NCI-H1092 (cell line): ENCODE measurements around the gene IGFL2.
"Not testable (repeated sequence)": the region's sequence is repeated elsewhere in the genome, so short reads cannot be mapped to it uniquely, and the experiment has no call there.

Experiments used
- DNase-seq: peaks from one replicate; lab custom pipeline; 2025; lab: John Stamatoyannopoulos, UW

Gene IGFL2

DNA sequence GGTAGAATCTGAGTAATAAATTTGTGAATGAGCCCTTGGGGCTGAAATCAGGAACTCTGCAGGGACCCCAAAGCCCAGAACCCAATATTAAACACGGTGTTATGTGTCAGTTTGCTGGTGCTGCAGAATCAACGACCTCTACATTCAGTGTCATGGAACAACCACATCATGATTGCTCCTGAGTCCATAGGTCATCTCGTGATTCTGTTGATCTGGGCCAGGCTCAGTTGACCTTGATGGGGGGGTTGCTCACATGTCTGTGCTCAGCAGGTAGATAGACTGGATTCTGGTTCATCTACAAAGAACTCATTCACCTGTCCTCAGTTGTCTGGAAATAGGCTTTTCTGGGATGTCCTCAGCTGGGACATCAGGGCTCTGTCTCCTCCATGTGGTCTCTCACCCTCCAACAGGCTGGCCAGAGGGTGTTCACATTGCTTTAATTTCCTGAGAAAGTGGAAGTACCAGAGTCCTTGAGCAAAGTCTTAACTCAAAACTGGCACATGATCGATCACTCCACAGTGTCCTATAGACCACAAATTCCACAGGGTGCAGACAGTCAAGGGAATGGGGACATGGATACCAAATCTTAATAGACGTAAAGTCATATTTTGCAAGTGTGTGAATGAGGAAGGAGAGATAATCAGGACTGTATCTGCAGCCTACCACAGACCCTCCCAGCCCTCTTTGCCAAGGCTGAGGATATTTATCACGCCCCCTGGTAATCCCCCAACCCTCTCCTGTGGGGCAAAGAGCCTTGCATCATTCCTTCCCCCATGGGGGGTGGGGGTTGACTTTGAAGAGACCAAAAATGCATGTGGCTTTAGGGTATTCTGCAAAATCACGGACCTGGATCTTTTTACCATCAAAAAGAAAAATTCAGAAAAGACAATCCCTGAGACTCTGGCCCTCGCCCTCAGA lies 42.2 kb downstream of the IGFL2 start:
- no peak for DNase-seq

- DNase-seq, result no peak
These were observed 43.3 kb downstream of the IGFL2 start for GRCh38 chr19:46191356-46191755.

GRCh38 chr19:46191972-46192371 lies 43.9 kb downstream of the IGFL2 start:
- no peak for DNase-seq

- DNase-seq, result not testable (repeated sequence)
These were observed 44.6 kb downstream of the IGFL2 start for GRCh38 chr19:46192626-46192991.

GRCh38 chr19:46192992-46193650 lies 45.1 kb downstream of the IGFL2 start:
- no peak for DNase-seq

GRCh38 chr19:46193678-46194077 lies 45.6 kb downstream of the IGFL2 start:
- no peak for DNase-seq

DNA sequence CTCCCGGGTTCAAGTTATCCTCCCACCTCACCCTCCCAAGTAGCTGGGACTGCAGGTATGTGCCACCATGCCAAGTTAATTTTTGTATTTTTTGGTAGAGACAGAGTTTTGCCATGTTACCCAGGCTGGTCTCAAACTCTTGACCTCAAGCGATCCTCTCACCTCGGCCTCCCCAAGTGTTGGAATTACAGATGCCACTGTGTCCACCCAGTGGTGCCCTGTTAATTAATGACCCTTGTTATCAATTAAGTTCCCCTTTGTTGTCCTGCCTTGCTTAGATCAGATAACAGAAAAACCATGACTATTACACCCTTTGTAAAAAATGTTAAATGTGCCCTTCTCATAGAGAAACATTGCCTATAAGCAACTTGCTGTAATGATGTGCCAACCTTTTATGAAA lies 47.1 kb downstream of the IGFL2 start:
- DNase-seq, result no peak

DNA sequence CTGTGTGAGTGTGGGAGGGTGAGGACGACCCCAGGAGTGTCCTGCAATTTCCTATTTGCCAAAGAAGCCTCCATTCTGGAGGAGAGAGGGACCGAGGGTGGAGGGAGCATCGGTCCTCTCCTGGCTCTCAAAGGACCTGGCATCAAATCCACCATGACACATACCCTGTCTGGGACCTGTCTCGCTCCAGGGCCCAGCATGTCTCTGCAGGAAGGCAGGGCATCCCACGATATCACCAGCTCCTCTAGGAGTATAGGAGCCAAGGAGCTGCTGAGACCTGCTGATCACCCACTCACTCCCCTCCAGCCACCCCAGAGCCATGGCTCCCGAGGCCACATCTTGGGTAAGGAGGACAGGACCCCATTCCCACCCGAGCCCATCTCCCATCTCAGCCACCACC lies 47.9 kb downstream of the IGFL2 start:
- not testable (repeated sequence) for DNase-seq

- DNase-seq, result no peak
These were observed 48.5 kb downstream of the IGFL2 start for GRCh38 chr19:46196410-46197124.

DNA sequence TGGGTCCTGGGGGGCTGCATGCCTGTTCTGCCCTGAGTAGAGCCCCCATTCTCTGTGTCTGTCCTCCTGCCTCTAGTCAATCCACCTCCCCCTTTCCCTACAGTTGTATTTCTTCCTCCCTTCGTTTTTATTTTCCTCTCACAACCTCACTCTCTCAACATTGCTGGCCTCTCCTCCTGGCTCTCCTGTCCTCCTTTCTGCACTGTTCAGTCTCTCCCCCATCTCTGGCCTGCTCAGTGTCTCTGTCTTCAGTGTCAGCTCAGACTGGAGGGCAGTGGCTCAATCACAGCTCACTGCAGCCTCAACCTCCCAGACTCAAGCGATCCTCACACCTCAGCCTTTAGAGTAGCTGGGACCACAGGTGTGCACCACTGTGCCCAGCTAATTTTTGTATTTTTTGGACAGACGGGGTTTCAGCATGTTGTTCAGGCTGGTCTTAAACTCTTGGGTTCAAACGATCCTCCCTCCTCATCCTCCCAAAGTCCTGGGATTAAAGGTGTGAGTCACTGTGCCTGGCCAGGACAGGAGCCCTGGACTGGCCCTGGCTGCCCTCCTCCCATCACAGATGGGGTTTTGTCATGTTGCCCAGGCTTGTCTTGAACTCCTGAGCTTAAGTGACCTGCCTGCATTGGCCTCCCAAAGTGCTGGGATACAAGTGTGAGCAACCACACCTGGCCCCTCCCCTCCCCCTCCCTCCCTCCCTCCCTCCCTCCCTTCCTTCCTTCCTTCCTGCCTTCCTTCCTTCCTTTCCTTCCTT lies 49.5 kb downstream of the IGFL2 start:
- no peak for DNase-seq

GRCh38 chr19:46198756-46199155 lies 50.7 kb downstream of the IGFL2 start:
- no peak for DNase-seq

DNA sequence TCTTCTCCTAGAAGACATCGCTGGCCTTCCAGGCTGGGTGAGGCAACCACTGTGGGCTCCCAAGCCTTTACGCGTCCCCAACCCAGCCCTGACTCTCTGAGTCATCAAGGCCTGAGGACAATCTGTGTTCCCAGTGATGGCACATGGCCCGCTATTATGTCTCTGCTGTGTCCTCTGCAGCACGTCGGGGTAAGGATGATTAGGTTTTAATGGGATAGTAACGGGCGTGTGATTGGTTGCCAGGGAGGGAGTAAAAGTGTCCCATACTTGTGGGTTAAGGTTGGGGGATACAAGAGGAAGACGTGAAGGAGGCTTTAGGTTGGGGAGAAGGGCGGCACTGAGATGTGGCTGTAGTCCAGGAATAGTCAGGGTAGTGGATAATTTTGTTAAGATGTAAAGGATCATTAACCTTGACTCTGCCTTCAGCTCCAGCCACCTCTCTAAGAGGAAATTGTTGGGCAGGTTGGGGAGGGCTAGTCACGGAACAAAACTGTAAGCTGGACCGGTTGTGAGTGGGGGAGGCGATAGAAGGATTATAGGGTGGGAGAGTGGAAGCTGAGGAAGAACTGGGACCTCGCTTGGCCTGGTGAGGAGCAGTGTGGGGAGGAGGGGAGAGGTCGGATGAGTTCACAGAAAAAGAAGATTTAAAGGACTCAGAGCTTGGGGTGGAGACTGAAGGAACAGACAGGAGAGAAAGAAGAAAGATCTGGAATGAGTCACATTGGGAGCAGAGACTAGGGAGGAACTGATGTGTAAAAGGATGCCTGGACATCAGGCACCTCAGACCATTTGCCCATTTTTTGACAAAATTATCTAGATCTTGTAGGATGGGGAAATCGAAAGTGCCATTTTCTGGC lies 53.6 kb downstream of the IGFL2 start:
- DNase-seq, result no peak

GRCh38 chr19:46202426-46202825 lies 54.4 kb downstream of the IGFL2 start:
- DNase-seq, result no peak

DNA sequence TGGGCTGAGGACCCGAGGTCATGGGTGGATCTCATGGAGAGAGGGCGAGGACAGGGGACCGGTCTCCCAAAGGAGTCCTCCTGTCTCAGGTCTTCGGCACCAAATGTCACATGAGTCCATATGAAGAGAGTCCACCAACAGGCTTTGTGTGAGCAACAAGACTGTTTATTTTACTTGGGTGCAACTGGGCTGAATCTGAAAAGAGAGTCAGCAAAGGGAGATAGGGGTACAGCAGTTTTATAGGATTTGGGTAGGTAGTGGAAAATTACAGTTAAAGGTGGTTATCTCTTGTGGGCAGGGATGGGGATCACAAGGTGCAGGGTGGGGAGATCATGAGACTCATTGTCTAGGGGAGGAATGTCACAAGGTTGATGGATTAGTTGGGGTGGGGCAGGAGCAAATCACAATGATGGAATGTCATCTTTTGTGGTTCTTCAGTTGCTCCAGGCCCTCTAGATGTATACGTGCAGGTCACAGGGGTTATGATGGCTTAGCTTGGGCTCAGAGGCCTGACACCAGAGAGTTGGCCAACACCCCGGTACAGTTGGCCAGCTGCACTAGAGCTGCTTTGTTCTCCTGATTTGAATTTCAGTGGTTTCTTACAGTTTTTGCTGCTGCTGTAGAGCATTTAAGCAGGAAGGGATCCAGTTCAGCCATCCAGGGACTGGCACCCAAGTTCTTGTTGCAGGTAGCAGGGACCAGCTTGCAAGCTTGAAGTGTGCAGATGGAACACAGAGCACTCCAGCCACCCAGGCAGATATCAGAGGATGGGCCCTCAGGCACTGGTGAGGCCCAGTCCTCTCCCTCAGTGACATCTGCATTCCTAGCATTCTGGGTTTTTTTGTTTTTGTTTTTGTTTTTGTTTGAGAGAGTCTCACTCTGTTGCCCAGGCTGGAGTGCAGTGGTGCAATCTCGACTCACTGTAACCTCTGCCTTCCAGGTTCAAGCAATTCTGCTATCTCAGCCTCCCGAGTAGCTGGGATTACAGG lies 55.1 kb downstream of the IGFL2 start:
- DNase-seq, result no peak

DNA sequence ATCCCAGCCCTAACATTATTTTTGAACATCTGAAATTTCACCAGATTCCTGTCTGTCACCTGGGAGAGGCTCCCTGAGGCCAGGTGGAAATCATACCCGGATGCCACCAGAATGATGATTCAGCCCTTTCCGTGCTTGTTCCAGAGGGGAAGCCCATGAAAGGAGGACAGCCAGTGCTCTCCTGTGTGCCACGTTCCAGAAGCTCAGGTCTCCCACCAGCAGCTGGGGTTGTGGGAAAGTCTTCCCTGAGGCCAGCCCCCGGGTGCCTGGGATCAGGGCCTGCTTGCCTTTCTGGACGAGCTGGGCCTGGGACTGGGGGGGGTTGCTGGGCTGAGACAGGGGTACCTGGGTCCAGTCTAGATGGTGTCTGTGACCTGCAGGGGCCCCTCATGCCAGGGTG lies 56.0 kb downstream of the IGFL2 start:
- DNase-seq, result no peak

DNA sequence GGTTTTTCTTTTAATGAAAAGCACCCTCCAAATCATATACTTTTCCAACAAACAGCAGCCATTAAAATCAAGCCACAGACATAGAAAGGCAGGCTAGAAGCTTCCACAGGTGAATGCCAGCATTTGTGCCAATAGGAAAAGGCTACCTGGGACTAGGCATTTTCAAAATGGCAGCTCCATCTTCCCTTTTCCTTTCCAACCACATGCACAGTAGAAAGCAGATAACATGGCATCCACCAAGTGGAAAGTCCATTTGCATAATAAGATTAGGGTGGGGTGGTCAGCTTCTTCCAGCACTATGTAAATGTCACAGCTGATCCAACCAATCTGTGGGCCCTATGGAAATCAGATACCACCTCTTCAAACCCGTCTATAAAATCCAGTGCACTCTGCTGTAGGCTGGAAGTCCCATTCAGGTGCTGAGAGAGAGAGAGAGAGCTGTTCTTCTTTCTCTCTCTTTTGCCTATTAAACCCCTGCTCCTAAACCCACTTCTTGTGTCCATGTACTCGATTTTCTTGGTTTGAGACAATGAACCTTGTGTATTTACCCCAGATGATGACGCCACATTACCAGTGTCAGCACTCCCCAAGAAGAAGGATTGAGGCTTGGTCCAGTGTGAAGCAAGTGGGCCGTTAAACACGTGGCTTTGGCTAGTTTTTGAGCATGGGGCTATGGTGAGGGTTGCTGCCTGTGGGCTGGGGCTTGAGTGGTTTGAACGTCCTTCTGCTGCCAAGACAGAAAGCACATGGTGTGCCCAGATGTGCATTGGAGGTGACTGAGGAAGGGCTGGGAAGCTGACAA lies 57.3 kb downstream of the IGFL2 start:
- DNase-seq, result no peak

GRCh38 chr19:46206176-46206575 lies 58.1 kb downstream of the IGFL2 start:
- DNase-seq, result no peak

GRCh38 chr19:46206682-46207081 lies 58.6 kb downstream of the IGFL2 start:
- DNase-seq, result no peak

- not testable (repeated sequence) for DNase-seq
These were observed 59.8 kb downstream of the IGFL2 start for GRCh38 chr19:46207858-46208257.
